ENCODE measurements around the gene IQSEC2. TPM values are rescaled to one million over a fixed set of nuclear protein-coding genes. Genes with fewer than 3 reads are reported as not detected.

IQSEC2 gene
- polyA plus RNA-seq, 1 experiment: 13.5 TPM

- ChIA-PET POLR2A (no interaction called here), CTCF (interaction anchor here (0.8 kb wide), 1 partner anchor 16 kb away, joined by 3 read pairs; no protein-coding TSS in a partner anchor)
- Histone ChIP-seq H3K4me3 (ENCODE audit: low read depth, low read length) (no peak overlapping the region), H3K36me3 (ENCODE audit: control insufficient read depth, insufficient read depth, low read length) (no peaks in the 10 kb centered on the region), H3K27me3 (ENCODE audit: control insufficient read depth, insufficient read depth, low read length) (peaks cover 29% of the 10 kb centered on the region)
- DNase-seq (ENCODE audit: low read depth): no peak
- TF ChIP-seq, protein P1, sequence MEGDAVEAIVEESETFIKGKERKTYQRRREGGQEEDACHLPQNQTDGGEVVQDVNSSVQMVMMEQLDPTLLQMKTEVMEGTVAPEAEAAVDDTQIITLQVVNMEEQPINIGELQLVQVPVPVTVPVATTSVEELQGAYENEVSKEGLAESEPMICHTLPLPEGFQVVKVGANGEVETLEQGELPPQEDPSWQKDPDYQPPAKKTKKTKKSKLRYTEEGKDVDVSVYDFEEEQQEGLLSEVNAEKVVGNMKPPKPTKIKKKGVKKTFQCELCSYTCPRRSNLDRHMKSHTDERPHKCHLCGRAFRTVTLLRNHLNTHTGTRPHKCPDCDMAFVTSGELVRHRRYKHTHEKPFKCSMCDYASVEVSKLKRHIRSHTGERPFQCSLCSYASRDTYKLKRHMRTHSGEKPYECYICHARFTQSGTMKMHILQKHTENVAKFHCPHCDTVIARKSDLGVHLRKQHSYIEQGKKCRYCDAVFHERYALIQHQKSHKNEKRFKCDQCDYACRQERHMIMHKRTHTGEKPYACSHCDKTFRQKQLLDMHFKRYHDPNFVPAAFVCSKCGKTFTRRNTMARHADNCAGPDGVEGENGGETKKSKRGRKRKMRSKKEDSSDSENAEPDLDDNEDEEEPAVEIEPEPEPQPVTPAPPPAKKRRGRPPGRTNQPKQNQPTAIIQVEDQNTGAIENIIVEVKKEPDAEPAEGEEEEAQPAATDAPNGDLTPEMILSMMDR (IDR thresholded peaks at IDR 0.05; ENCODE audit: insufficient read depth, low read depth, low read length): no peak
Observed at GRCh38 chrX:53321943-53322497, 40.6 kb upstream of the IQSEC2 start.

DNA sequence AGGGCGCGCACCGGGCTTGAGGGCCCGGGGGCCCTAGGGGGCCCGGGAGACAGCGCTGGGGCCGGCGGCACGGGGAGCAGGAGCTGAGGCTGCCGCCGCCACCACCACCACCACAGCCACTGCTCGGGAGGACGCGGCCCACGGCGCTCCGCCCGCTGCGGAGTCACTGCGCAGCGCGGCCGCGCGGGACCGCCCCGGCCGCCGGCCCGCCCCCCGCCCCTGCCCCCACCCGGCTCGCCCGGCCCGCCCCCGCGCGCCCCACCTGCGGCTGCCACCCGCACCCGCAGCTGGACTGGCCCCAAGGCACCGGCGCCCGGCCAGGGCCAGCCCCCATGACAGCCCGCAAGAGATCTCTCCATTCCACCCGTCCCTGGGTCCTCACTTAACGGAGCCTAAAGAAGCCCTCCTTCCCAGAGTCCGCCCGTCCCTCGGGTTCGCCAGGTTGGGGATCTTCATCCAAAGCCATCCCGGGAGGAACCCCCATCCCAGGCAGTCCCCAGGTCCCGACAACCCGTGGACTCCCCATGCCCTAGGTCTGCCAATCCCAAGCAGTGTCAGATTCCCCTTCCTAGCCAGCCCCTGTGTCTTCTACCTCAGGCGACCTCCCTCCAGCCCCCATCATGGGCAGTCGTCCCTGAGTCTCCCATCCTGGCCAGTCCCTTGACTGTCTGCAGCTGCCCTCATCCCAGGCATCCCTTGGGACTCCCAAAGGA lies 40.0 kb upstream of the IQSEC2 start:
- TF ChIP-seq, protein P1 (IDR thresholded peaks at IDR 0.05; ENCODE audit: insufficient read depth, low read depth, low read length): no peak
- no peak for DNase-seq (ENCODE audit: low read depth)
- peaks cover 27% of the 10 kb centered on the region for H3K27me3 ChIP-seq (ENCODE audit: control insufficient read depth, insufficient read depth, low read length)
- H3K4me3 ChIP-seq (ENCODE audit: low read depth, low read length): peak overlapping the region; percentile 55
- CTCF ChIA-PET: interaction anchor here (0.7 to 5.1 kb wide), 3 partner anchors 39 to 160 kb away, joined by 3 to 27 read pairs (median 4); no protein-coding TSS in a partner anchor
- H3K36me3 ChIP-seq (ENCODE audit: control insufficient read depth, insufficient read depth, low read length): no peaks in the 10 kb centered on the region
- POLR2A ChIA-PET: interaction anchor here (0.6 kb wide), 1 partner anchor 27 kb away, joined by 4 read pairs; no protein-coding TSS in a partner anchor

- peaks cover 24% of the 10 kb centered on the region for H3K27me3 ChIP-seq (ENCODE audit: control insufficient read depth, insufficient read depth, low read length)
- CTCF ChIA-PET: interaction anchor here (0.7 to 5.1 kb wide), 8 partner anchors 10 to 162 kb away, joined by 3 to 54 read pairs (median 5); no protein-coding TSS in a partner anchor
- no peak for DNase-seq (ENCODE audit: low read depth)
- TF ChIP-seq, protein P1 (IDR thresholded peaks at IDR 0.05; ENCODE audit: insufficient read depth, low read depth, low read length): no peak
- H3K36me3 ChIP-seq (ENCODE audit: control insufficient read depth, insufficient read depth, low read length): no peaks in the 10 kb centered on the region
- POLR2A ChIA-PET: interaction anchor here (0.6 to 1.0 kb wide), 2 partner anchors 28 to 95 kb away, joined by 4 read pairs; no protein-coding TSS in a partner anchor
- H3K4me3 ChIP-seq (ENCODE audit: low read depth, low read length): peak overlapping the region; percentile 55
Observed at GRCh38 chrX:53320543-53321229, 39.3 kb upstream of the IQSEC2 start.

DNA sequence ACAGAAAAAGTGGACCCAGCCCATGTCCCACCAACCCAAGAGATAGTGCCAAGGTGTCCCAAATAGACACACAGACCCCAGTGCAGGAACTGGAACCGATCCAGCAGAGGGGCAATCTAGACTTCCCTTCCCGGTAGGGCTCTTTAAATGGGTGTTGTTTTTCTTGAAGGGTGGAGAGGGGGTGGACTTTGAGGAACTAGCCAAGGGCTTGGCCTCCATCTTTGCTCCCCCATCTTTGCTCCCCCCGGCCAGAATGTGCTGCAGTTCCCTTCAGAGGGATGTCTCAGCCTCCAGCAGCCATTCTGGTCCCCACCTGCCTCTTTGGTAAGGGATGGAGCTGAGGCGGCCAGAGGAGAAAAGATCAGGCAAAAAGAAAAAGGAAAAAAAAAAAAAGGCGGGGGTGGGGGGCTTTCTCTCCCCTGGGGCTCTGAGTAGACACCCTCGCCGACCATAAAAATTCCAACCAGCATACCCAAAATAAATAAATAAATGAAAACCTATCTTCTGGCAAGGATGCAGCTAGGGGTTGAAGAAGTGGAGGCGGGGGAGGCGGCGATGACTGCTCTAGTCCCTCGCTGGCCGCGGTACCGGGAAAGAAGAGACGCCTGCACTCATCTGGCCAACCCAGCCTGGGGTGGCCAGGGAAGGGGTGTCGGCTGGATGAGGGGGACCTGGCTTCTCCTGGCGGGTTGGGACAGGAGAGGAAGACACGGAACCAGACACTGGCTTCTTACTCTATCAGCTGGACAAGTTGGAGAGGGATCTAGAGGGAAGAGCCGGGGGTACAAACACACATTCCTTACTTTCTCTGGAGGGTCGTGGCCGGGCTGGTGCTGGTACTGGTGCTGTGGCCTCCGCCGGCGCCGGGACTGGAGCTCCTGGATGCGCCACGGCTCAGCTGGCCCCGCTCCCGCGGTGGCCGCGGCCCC lies 38.5 kb upstream of the IQSEC2 start:
- Histone ChIP-seq H3K36me3 (ENCODE audit: control insufficient read depth, insufficient read depth, low read length) (no peaks in the 10 kb centered on the region), H3K4me3 (ENCODE audit: low read depth, low read length) (peak overlapping the region; percentile 55), H3K27me3 (ENCODE audit: control insufficient read depth, insufficient read depth, low read length) (peaks cover 23% of the 10 kb centered on the region)
- TF ChIP-seq, protein P1 (IDR thresholded peaks at IDR 0.05; ENCODE audit: insufficient read depth, low read depth, low read length): no peak
- no peak for DNase-seq (ENCODE audit: low read depth)
- ChIA-PET POLR2A (interaction anchor here (1.0 kb wide), 1 partner anchor 94 kb away, joined by 4 read pairs; no protein-coding TSS in a partner anchor), CTCF (interaction anchor here (1.1 to 5.1 kb wide), 9 partner anchors 10 to 163 kb away, joined by 3 to 54 read pairs (median 7); no protein-coding TSS in a partner anchor)
